GM21423 (cell line): ENCODE data around the gene R3HDM1.
"Not testable (repeated sequence)": the region's sequence is repeated elsewhere in the genome, so short reads cannot be mapped to it uniquely, and the experiment has no call there.

Experiments used
- ATAC-seq: cut with Tn5 transposase; IDR thresholded peaks from one replicate; pipeline ENCODE4 v1.9.1; 2021; ENCODE audit warnings: mild to moderate bottlenecking, moderate library complexity; ENCODE audit not compliant: unreplicated experiment

Gene R3HDM1

DNA sequence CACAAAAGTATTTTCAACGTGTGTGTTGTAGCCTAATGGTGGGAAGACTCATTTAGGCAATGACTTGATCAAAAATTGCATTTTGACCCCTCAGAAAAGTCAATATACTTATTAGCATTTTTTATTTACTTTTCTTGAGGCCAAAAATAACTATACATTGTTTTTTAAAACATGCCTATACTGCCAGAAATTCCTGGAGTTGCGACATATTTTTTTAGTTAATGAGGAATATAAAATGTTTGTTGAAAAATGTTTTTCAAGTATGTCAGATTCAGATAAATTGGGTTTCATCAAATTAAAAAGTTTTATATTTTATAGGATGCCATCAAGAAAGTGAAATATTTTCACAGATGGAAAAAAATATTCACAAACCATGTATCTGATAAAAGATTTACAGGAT, 39.6 kb downstream of the R3HDM1 start:
- ATAC-seq: no peak

DNA sequence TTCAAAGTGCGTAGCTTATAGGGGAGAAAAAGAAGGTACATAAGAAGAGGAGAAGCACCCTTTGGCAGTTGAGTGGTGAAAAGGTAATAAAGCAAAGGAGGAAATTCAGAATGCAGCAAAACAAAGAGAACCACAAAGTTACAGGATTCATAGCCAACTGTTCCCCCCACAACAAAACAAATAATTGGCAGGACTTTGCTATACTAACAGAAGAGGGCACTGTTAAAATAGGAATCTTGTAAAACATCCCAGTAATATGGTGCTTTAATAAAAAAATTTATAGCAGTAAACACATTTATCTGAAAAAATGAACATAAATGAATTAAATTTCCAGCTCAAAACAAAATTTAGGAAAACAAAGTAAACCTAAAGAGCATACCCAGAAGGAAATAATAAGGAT, 42.3 kb downstream of the R3HDM1 start:
- ATAC-seq: no peak

DNA sequence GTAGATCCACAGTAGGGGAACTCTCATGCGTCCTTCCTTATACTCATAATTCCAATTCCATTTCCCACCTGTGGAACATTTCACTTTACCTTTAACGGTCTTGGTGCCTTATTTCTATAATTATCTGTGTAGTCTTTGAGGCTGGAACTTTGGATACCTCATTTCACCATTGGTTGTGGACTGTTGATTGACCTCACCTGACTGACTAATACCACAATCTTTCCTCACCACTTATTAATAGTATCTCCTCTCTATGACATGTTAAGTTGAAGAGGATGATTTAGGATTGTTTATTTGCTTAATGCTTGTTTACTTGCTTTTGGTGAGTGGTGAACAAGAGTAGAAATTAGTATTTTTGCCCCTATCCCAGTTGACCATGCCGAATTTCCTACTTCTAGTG, 50.0 kb downstream of the R3HDM1 start:
- ATAC-seq: no peak

DNA sequence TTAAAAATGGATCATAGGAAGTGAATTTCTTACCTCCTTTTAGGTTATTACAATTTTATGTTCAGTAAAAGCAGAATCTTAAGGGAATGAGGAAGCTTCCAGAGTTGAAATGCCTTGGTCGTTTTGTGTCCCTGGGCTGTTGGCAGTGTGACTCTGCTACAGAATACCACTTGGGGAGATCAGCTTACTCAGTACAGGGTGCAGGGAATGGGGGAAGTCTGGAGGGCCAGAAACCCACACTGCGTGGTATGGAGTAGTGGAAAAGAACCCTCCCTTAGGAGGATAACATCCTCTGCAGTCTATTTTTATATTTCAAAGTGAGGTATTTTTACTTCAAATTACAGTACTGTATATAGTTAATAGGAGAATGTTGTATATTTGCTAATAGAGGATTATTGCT, 51.1 kb downstream of the R3HDM1 start:
- no peak for ATAC-seq

DNA sequence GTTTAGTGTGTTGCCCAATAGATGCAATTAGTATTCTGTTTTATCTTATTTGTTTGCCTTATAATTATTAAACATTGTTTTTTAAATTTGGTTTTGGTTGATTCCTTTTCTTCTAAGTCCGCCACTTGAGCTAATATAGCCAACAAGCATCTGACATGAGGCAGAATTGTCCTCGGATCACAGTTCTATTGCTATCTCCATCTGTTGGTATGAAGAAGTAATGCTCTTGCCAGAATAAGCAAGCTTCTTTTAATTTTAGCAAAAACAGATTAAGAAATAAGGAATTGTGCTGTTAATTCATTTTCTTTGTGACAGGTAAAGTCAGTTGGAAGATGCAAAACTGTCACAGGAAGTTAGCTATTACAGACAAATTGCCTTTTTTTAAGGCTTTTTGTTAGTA, 54.3 kb downstream of the R3HDM1 start:
- ATAC-seq: no peak

DNA sequence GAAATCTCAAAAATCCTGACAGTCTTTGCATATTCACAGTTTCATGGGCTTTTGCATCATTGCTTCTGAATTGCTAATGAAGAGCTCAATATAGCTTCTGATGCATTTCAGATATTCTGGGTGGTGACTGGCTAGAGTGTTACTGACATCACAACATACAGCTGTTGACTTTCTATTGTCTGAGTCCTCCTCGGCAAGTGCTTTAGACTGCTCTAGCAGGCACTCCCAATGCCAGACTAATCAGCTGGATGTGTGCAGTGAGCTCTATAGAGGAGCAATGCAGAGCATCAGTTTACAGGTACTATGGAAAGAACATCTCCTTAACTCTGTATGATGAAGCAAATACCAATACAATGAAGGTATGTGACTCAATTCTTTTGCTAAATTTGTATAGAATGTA, 54.9 kb downstream of the R3HDM1 start:
- no peak for ATAC-seq

DNA sequence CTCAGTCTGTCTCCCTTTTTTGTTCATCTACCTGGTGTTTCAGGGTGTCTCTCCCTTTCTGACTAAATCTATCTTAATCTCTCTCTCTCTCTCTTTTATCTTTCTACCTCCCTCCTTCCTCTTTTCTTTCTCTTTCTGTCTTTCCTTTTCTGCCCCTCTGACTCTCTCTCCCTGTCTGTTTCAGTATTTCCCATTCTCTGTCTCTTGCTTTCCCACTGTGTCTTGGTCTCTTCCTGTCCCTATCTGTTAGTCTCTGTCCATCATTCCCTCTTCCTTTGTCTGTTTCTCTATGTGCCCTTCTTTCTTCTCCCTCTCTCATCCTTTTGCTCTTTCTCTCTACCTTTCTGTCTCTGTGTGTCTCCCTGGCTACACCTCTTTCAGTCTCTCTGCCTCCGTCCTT, 56.7 kb downstream of the R3HDM1 start:
- no peak for ATAC-seq

DNA sequence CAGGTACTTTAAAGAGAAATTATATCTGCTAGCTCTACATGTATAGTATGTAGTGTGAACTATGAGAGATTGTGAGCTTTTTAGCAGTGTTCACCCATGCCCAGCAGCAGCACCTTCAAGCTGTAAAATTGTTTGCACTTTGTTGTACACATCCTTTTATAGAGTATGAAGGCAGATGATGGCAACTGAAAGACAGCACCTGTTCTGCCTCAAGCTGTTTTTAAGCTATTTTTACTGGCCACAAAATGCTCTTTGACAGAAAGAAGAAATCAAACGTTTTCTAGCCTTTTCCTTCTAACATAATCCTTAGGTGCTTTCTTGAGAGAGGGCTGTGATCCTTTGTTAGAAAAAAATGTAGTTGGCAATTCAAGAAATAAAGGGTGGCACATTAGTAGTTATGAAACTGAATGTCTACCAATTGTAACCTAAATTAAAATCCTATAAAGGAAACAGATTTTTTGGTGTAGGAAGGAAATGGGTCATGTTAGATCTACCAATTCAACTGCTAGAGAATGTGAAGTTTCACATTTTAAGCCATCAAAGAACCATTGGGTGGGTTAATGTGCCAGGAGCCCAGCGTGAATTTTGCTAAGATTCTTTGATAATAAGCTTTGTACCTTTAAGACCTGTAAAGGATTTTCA, 59.5 kb downstream of the R3HDM1 start:
- no peak for ATAC-seq

DNA sequence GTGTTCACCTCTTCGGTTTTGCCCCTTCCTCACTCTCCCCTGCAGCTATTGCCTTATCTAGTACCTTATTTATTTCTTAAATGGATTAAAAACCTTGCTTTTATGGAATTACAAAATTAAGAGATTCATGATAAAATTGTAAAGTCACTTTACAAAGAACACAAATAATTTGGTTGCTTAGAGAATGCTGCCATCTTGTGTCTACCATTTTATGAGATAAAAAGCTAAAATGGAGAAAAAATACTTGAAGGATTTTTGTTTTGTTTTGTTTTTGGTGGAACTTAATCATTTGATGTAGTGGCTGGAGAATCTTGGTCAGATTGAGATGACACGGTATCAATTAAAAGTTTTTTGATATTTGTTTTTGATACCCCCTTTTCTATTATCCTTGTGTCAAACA, 69.6 kb downstream of the R3HDM1 start:
- ATAC-seq: no peak

DNA sequence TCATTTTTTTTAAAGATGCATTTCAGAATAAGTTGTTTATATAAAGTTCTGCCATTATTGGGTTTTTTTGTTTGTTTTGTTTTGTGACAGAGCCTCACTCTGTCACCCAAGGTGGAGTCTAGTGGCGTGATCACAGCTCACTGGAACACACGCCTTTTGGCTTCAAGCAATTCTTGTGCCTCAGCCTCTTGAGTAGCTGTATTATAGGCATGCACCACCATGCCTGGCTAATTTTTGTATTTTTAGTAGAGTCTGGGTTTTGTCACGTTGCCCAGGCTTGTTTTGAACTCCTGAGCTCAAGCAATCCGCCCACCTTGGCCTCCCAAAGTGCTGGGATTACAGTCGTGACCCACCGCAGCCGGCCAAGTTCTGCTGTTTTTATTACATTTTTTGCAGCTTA, 72.3 kb downstream of the R3HDM1 start:
- ATAC-seq: no peak

DNA sequence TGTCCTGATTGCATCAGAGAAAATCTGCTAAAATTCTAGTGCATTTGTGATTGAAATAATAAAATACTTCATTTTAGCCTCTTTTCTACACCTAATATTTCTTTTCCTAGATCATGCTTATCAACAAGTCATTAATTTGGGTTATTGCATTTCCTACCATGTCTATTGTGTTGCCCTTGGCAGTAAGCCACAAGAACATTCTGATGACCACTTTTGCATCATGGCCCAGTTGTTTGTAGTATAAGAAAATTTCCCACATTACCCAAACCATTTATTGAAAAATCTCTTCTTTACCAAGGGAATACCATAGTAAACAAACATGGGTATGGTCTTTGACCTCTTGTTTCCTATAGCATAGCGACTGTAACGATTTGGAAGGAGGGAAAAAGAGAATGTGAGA, 76.3 kb downstream of the R3HDM1 start:
- no peak for ATAC-seq

DNA sequence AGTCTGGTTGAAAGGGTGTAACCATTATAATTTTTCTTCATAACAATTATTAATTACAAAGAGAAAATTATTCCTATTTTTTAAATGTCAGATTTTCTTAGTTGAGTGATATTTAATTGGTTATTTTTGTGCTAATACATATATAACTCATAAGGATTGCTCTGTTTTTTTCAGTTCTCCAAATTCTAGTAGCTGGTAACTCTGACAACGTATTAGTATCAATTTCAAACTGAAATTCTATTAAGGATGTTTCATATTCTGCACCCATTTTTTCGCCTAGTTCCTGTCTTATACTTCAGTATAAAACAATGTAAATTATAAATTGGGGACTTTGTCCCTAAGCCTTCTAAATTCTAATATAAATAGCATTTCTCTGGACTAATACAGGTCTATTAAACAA, 81.0 kb downstream of the R3HDM1 start:
- ATAC-seq: no peak

DNA sequence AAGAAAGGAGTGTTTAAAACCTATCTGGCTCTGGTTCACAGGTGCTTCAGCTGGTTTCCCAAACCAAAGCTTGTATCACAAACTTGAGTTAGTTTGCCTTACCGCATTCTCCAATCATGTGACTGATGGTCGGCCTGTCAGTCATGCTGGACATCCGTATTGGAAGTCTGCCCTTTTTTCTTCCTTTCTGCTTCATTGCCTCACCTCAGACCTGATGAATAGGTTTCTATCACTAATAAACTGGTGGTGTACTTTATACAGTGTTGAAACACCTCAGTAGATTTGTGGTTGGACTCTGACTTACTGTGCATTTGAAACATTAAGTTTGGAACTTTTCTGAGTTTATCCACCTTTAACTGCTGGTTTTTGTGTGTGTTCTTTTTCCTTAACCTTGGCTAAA, 84.1 kb downstream of the R3HDM1 start:
- ATAC-seq: no peak

DNA sequence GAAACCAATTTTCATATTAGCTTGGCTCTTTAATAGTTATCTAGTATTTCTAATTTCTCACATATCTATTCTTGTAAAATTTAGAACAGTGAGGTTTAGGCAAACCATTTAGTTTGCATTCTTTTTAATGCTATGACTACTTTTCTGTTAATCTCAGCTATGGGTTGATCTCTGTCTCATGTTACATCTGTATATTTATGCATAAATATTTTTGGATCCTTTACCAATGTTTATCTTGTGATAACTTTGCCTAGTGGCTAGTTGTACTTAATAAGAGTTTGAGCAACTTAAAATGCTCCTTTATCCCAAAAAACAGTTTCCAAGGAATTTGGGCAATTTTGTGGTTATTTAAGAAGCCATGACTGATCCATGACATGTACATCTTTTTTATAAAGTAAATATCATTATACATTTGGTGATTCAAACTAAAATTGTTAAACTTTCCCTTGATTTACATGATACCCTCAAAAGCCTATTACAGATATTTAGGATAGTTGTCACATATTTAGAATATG, 86.3 kb downstream of the R3HDM1 start:
- ATAC-seq: no peak

DNA sequence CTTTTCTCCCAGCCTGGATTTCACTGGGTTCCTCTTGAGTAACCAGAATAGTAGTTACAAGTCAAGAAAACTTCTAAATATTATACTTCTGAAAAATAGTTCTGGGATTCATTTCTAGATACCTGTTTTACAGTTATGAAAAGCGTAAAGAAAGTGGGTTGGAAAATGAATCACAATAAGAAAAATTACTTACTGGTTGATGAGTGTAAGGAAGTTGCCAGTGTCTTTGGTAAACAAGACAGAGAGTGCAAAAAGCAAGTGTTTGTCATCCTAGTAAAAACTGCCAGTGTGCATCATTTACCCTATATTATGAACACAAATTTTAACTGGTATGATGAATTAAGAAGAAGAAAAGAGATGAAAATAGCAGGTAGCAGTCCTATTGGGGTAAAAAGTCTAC, 88.9 kb downstream of the R3HDM1 start:
- ATAC-seq: no peak

DNA sequence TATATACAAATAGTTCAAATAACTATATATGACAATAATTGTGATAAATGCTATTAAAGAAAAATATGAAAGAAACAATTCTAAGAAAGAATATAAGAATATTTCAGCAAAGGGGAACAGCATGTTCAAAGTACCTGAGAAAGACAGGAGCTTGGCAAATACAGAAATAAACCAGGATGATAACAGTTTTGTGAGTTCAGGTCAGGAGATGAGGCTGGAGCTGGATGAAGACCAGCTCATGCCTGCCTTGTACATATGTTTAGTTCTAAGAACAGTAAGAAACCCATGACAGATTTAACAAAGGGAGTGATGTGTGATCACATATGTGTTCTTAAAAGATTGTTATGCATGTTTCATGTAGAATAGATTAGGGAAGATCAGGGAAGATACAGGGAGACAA, 98.2 kb downstream of the R3HDM1 start:
- no peak for ATAC-seq

DNA sequence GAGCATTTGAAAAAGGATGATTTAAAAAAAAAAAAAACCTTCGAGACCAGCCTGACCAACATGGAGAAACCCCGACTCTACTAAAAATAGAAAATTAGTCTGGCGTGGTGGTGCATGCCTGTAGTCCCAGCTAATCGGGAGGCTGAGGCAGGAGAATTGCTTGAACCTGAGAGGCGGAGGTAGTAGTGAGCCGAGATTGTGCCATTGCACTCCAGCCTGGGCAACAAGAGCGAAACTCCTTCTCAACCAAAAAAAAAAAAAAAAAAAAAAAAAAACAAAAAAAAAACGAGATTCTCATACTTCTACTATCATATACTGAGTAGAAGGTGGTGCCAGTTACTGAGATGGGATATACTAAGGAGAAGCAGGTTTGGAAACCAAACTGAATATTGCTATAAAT, 98.8 kb downstream of the R3HDM1 start:
- not testable (repeated sequence) for ATAC-seq

DNA sequence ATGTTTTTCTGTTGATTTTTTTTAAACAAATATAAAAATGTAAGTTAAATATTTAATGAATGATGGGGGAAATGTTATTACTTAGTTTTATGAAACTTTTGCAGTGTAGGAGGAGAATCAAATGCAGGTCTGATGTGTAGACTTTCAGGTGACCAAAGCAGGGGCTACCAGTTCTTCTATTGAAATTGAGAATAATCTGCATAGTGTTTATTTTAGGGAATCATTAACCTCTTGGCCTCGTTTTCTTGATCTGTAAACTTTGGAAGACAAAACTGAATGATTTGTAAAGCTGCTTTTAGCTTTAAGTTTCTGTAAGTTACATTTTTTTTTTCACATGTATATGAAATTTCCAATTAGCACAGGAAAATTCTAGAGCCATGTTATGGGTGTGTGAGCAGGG, 99.2 kb downstream of the R3HDM1 start:
- no peak for ATAC-seq

DNA sequence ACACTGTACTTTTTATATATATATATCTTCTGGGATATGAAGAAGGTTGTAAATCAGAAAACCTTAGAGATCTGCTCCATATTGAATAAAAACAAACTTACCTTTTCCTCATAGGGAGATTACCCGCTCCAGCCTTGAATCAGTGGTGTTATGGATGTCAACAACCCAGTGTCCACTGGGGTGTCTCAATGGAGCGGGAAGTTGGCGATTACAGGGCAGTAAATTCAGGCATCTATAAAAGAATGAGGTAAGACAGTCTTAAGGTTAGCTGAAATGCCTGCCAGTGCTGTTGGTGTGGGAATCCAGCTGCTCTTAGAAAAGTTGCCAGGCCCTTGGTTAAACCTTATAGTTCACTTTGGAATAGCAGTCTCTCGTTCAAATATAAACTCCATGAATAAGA, 102.3 kb downstream of the R3HDM1 start:
- no peak for ATAC-seq

DNA sequence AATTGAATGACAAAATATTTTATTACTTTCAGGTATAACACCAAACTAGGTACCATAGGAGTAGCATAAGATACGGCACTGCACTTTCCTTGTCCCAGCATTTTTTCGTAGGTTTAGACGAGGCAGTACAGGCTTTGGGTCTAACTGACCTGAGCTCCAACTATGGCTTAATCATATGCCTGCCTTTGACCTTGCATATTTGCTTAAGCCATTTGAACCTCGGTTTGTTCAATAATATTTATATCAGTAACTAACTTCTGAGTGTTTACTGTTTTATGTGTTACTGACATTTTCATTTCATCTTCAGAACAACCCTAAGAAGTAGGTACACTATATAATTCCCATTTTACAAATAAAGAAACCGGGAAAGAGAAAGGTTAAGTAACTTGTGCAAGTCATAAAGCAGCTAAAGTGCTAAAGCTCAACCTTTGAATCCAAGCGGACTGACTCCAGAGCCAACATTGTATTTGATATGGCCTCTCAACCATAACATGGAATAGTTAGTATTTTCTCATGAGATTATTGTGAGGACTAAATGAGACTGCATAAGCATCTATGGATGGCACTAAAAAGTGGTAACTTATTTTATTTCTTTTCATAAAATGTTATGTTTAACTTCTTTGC, 104.0 kb downstream of the R3HDM1 start:
- ATAC-seq: no peak

DNA sequence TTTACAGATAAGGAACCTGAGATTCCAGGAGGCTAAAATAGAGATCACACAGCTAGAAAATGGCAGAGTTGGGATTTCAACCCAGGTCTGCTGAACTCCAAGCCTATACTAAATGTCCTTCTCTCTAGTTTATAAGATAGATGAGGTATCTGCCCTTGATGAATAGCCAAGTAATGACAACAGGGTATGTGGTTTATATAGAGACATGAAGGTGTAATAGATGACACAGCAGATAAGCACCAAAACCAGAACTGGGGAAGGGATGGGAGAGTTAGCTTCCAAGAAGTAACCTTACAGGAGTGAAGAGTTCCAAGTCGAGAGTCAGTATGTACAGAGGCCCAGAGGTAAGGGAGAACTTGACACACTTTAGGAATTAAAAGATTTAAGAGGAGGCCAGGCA, 105.7 kb downstream of the R3HDM1 start:
- ATAC-seq: no peak

DNA sequence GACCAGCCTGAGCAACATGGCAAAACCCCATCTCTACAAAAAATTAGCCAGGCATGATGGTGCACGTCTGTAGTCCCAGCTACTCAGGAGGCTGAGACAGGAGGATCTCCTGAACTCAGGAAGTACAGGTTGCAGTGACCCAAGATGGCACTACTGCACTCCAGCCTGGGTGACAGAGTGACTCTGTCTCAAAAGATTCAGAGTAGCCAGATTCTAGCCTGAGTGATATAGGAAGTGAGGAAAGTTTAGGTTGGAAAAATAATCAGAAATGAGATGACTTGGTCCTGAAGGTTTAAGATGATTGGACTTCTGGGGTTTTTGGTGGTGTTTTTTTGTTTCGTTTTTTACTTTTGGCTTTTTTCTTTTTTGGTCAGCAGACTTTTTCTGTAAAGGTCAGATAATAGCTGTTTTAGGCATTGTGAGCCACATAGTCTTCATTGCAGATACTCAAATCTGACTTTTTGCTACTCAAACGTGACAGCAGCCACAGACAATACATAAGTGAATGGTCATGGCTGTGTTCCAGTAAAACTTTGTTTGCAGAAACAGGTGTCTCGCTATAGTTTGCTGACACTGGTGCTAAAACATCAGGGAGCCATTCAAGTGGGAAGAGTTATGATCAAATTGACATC, 106.3 kb downstream of the R3HDM1 start:
- no peak for ATAC-seq
